HG03571 (cell line): Measurements from ENCODE around the gene OR8G5.

Source experiments
- ATAC-seq: cut with Tn5 transposase; IDR thresholded peaks from one replicate; pipeline ENCODE4 v1.9.1; 2021; ENCODE audit not compliant: unreplicated experiment

The OR8G5 gene

DNA sequence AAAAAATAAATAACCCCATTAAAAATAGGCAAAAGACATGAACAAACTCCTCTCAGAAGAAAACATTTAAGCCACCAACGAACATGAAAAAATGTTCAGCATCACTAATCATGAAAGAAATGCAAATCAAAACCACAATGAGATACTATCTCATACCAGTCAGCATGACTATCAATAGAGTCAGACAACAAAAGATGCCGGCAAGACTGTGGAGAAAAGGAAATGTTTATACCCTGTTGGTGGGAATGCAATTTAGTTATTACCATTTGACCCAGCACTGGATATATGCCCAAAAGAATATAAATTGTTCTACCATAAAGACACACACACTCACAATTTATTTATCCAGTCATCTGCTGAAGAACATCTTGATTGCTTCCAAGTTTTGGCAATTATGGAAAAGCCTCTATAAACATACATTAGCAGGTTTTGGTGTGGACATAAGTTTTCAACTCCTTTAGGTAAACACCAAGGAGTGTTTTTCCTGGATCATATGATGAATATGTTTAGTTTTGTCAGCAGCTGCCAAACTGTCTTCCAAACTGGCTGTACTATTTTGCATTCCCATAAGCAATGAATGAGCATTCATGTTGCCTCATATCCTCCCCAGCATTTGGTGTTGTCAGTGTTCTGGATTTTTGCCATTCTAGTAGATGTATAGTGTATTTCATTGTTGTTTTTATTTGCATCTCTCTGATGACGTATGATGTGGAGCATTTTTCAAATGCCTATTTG, 29.6 kb downstream of the OR8G5 start:
- no peak for ATAC-seq

DNA sequence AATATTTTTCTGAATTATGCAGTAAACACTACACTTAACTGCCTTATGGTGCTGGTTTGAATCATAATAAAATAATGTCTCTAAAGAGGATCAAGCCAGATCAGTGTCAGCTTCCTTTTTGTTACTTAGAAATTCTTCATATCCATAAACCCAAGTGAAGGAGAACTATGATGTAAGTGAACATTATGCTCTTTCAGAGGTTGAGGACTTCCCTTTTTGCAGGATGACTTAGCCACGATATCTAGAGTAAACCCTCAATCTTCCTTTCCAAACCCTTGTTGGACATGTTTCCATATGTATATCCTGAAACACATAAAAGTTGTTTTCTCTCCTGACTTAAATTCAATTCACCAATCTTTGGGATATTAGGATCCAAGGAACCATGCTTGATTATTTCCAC, 38.5 kb downstream of the OR8G5 start:
- no peak for ATAC-seq

DNA sequence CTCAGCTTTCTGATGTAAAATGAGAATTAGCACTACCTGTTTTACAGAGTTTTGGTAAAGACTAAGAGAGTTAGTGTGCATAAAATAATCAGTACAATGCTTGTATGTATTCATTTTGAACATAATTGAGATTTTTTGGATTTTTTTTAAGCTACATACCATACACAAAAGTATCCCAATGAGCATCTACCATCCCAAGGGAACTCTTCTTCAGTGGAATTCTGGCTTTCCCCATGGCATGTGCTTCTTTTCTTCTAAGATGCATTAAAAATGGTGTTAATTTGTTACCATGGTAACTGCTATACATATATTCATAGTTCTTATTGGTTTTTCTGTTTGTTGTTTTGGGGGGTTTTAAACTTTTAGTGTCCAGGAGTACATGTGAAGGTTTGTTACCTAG, 39.8 kb downstream of the OR8G5 start:
- ATAC-seq: no peak

DNA sequence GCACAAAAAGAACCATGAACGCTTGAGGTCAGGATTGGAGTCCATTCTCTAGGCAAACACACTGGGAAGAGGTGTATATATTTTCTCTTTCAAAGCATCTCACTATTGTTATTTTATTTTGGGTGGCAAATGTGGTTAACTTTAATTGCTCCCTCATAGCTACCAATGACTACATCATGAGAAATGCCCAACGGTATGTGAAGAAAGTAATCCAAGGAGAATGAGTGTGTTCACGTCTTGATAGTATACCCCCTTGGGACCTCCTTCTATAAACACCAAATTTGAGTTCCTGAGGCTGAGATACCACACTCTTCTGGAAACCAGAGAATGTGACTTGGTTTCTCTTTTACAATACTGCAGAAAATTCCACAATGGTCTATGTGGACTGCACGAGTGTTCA, 41.7 kb downstream of the OR8G5 start:
- no peak for ATAC-seq

DNA sequence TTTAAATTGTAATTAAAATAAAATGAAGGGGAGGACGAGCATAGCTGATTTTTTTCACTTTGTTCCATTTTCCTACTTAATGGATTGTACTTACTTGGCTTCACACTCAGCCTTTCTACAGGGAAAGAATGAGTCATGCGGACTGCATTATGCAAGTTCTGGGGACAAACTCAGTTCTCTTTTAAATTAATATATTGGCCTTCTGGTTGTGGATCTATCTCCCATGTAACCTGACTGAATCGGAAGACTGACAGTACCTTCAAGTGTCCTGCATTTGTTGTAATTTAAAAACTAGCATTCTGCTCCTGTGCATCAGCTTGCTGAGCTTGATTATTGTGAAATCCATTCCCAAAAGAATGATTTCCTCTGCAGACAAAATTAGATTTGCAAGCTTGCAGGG, 45.4 kb downstream of the OR8G5 start:
- no peak for ATAC-seq

DNA sequence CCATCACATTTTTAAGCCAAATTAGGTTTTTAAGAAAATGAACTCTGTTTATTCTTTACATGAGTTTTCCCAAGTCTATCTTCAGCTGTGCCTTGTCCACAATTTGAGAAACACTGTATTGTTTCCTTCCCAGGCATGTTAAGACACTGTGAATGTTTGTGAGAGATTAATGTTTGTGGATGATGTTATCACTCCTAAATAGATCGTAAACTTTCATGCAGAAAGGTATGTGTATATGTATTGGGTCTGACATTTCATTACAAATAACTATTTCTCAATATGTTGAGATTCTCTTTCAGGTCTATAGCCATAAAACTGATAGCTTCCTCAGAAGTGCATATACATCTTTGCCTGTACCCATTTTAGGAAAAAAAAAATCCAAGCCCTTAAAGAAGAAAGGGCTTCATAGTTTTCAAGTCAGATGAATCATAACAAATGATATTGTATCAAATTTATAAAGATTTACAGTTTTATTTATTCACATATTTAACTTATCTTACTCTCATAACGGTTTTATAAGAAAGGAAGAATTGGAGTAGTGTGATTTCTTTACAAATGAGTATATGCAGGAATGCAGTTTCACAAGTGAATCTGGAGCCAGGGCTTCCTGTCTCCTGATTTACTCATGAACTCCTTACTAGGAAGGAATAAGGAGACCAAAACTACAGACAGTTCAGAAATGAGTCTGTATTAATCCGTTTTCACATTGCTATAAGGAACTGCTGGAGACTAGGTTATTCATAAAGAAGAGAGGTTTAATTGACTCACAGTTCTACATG, 46.4 kb downstream of the OR8G5 start:
- ATAC-seq: no peak

DNA sequence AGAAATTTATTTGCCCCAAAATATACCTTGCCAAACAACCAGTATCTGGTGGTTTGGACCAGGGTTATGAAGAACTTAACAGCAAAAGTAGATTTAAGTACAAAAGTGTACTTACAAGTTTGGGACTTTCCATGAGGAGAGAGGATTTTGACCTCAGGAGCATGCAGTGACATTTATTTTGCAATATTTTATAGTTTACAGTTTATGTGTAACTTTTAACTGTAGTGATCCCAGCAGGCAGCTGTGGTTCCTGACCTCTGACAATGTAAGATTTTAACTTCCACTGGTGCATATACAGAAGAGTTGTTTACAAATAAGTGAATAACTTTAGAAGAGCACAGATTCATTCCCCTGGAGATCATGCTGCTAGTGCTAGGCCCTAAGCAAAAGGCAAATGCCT, 50.9 kb downstream of the OR8G5 start:
- ATAC-seq: no peak

DNA sequence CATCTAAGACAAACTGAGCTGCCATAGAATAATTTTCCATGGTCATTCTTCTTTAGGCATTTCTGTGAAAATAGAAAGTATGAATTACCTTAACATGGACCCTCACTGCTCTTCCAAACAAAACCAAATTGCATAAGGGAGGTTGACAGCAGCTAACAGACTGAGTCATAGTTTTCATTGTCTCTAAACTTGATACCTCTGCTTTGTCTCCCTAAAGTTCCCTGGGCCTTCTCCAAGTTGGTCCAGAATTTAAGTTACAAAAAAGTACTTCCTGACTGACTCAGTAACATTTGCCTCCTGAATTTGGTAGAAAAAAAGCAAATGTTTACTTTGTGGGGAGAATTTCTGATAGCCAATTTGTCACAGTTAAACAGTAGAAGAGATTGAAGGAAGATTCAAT, 54.5 kb downstream of the OR8G5 start:
- no peak for ATAC-seq

DNA sequence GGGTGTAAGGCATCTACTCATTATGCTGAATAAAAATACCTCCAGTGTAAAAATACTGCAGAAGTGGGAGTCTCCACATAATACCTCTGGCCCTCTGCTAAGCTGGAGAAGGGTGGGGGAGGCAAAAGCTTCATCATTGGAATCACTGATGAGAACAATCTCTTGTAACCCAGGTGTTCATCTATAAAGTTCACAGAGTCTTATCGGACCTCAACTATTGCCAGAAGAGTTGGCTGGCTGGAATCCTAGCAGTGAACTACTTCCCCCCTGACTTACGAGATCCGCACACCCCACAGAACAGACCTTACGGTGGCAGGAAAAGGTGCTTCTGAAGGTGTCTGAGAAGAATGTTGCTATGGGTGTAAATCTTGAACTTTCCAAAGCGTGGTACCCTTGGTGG, 55.1 kb downstream of the OR8G5 start:
- no peak for ATAC-seq

DNA sequence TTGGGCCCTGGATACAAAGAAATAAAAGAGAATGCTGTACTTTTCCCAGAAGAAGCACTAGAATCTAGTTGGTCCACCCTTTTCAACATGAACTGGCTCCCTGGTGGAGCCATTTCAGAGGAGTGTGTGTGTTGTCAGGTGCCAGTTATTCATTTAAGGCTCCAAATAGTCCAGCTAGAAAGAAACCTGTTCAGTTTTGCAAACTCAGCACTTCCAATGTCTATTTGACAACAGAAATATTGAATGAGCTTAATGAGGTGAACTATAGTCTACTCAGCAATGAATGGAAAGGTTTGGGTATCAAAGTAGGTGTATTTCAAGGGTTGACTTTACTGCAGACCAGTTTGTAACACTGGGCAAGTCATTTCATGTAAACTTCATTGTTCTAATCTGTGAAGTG, 55.5 kb downstream of the OR8G5 start:
- no peak for ATAC-seq

DNA sequence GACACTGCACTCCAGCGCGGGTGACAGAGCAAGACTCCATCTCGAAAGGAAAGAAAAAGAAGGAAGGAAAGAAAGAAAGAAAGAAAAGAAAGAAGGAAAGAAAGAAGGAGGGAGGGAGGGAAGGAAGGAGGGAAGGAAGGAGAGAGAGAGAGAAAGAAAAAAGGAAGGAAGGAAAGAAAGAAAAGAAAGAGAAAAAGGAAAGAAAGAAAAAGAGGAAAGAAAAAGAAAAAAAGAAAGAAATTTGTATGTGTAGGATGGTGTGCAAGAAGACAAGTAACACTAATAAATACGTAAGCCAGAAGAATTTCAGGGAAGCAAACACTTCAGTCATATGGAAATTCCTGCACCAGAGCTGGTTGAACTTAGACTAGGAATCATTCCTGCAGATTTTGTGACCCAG, 57.0 kb downstream of the OR8G5 start:
- no peak for ATAC-seq

DNA sequence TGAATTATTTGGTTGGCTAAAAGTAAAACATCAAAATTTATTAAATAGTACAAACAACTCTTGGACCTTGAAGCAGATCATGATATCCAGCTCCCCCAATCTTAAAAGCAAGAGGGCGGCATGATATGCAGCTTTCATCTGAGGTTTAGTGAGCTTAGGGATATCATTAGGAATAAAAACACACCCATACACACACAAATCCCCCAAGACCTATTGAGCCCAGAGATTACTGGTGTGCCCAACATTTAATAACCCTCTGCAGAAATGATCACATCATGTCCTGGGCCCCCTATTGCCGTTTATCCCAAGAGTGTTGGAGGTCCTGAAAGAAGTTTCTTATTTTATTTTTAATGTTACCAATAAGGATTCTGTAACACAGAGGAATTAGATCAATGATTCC, 57.7 kb downstream of the OR8G5 start, which contains the start of gene OR8D1:
OR8D1 (minus strand) TSS at position 101 of the 400 bp plus-strand sequence. CDS start 3,183 bp downstream, outside the sequence.
- no peak for ATAC-seq

DNA sequence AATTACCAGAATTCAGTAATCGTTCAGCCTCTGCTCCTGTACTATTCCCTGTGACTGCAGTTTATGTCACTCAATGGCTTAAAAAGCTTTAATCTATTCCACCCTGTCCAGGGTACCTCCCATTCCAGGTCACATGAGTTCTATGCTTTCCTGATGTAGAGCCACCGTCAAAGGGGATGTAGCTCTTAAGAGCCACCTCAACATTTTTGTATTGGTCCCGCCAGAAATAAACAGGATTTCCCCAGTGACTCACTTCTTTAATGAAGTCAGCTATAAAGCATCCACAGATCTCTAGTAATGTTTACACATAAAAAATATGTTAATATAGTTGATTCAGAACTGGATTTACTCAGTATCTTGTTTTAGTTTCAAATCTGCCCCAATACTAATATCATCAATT, 58.9 kb downstream of the OR8G5 start:
- ATAC-seq: no peak
